HG03442 (cell line): ENCODE measurements around the gene IGF2BP3.

ENCODE experiments used
- ATAC-seq: cut with Tn5 transposase; IDR thresholded peaks from one replicate; pipeline ENCODE4 v1.9.1; 2021; ENCODE audit warnings: mild to moderate bottlenecking, moderate library complexity; ENCODE audit not compliant: unreplicated experiment

Gene IGF2BP3

GRCh38 chr7:23272275-23272674 is 198.0 kb downstream of the IGF2BP3 start:
- ATAC-seq: no peak

GRCh38 chr7:23268746-23269145 is 201.5 kb downstream of the IGF2BP3 start:
- ATAC-seq: no peak

- ATAC-seq: no peak
Observed at GRCh38 chr7:23268167-23268566, 202.1 kb downstream of the IGF2BP3 start.

- no peak for ATAC-seq
Observed at GRCh38 chr7:23267357-23267756, 202.9 kb downstream of the IGF2BP3 start.

- ATAC-seq: no peak
Observed at GRCh38 chr7:23266918-23267317, 203.4 kb downstream of the IGF2BP3 start.

- ATAC-seq: peak; percentile 56
Observed at GRCh38 chr7:23264916-23265458, 205.3 kb downstream of the IGF2BP3 start.

GRCh38 chr7:23261843-23262452 is 208.3 kb downstream of the IGF2BP3 start:
- peak; percentile 77 for ATAC-seq

- no peak for ATAC-seq
Observed at GRCh38 chr7:23260371-23260770, 209.9 kb downstream of the IGF2BP3 start.
